RKO (cell line): ENCODE measurements around the gene ATP2A1.
"Not testable (repeated sequence)": the region's sequence is repeated elsewhere in the genome, so short reads cannot be mapped to it uniquely, and the experiment has no call there.

ENCODE experiments used
- DNase-seq: peaks from one replicate; pipeline ENCODE4 v3.0.0-alpha.2; 2016; ENCODE audit warnings: low spot score

Gene ATP2A1

DNA sequence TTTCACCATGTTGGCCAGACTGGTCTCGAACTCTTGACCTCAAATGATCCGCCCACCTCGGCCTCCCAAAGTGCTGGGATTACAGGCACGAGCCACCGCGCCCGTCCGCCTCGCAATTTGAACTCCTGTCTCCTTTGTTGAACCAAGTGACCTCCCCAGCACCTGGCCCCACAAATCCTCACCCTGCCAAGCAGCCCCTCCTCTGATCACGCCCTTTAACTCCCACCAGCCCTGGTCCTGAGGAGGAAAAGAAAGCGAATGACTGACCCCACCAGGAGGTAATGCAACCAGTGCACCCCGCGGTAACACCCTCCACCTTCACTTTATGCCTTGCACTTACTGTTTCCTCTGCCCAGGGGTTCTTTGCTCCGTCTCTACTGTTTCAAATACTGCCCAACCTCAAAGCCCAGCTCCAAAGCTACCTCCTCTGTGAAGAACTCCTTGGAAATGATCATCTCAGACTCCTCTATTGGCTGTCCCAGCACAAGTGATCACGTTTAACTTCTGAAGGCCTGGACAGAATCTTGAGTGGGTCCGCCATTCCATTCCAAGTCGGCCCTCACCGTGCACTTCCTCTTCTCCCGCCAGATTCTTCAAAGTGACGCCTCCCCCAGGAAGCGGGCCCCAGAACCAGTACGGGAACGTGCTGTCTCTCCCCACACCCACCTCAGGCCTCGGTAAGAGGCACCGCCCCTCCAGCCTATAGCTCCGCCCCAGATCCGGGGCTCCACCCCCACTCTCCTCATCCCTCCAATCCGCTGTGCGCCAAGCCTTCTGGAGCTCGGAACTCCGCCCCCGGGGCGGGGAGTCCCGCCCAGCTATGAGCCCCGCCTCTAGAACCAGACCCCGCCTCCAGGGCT, 57.9 kb downstream of the ATP2A1 start:
- DNase-seq, result no peak

- no peak for DNase-seq
These were observed 58.5 kb downstream of the ATP2A1 start for GRCh38 chr16:28936784-28937155.

- no peak for DNase-seq
These were observed 59.1 kb downstream of the ATP2A1 start for GRCh38 chr16:28937222-28937876.

- no peak for DNase-seq
These were observed 60.4 kb downstream of the ATP2A1 start for GRCh38 chr16:28938721-28939120.

- not testable (repeated sequence) for DNase-seq
These were observed 61.5 kb downstream of the ATP2A1 start for GRCh38 chr16:28939825-28940224.

GRCh38 chr16:28943281-28943680, 65.0 kb downstream of the ATP2A1 start:
- DNase-seq, result no peak

GRCh38 chr16:28946681-28947080, 68.4 kb downstream of the ATP2A1 start:
- no peak for DNase-seq

DNA sequence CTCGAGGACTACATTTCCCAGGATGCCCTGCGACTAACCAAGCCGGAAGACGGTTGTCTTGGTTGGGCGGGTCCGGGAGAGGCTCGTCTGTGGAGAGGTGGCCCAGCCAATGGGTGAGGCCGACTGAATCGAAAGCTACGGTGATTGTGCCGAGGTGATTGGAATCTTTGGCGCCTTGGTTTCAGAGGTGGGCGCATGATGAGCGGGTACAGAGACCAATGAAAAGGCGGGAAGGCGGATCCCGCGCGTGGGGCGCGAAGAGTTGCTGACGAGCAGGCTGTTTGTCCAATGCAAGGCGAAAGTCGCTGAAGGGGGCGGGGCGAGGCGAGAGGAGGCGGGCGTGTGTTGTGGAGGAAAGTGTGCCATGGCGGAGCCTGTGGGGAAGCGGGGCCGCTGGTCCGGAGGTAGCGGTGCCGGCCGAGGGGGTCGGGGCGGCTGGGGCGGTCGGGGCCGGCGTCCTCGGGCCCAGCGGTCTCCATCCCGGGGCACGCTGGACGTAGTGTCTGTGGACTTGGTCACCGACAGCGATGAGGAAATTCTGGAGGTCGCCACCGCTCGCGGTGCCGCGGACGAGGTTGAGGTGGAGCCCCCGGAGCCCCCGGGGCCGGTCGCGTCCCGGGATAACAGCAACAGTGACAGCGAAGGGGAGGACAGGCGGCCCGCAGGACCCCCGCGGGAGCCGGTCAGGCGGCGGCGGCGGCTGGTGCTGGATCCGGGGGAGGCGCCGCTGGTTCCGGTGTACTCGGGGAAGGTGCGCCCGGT, 72.5 kb downstream of the ATP2A1 start, which contains the start of gene NFATC2IP:
NFATC2IP (plus strand) TSS at position 290 of the 762 bp plus-strand sequence; CDS start at position 365, 75 bp downstream.
- DNase-seq, result peak; percentile 100

- peak; percentile 24 for DNase-seq
These were observed 73.2 kb downstream of the ATP2A1 start for GRCh38 chr16:28951410-28951943.
